Prostate gland (tissue), 2 donors: ENCODE measurements around the gene OR10D3. TPM values are rescaled to one million over a fixed set of nuclear protein-coding genes. Genes with fewer than 3 reads are reported as not detected.

Experiments
- DNase-seq: peaks from one replicate; pipeline ENCODE4 v3.0.0-alpha.2; 2019; ENCODE audit warnings: low spot score
- H3K27ac ChIP-seq, 2 donors: fragments of 200-600 bp; sonication (generic); 2 replicates each; pipeline ENCODE4 v1.5.1; 2017 to 2019
- H3K27me3 ChIP-seq: fragments of 200-600 bp; sonication (generic); replicated peaks from 2 replicates; pipeline ENCODE4 v1.5.1; 2019; ENCODE audit not compliant: insufficient read depth
- H3K36me3 ChIP-seq, 2 donors: fragments of 200-600 bp; sonication (generic); 1 replicate in 1 of 2; 2 replicates in 1 of 2; pipeline versions ENCODE4 v1.5.1 to v1.8.1; 2017 to 2019
- H3K4me1 ChIP-seq: fragments of 200-600 bp; sonication (generic); replicated peaks from 2 replicates; pipeline ENCODE4 v1.5.1; 2019
- H3K4me3 ChIP-seq, 2 donors: fragments of 200-600 bp; sonication (generic); 2 replicates each; pipeline ENCODE4 v1.5.1; 2017 to 2019
- H3K9me3 ChIP-seq: fragments of 200-600 bp; sonication (generic); 2 replicates; pipeline ENCODE4 v1.5.1; 2017
- POLR2A ChIP-seq: fragments of 450-650 bp; IDR thresholded peaks from one replicate; pipeline ENCODE4 v1.6.1; 2016; ENCODE audit warnings: antibody characterized with exemption, mild to moderate bottlenecking
- POLR2AphosphoS5 ChIP-seq: sonication (generic); formaldehyde crosslinking; IDR thresholded peaks from one replicate; pipeline ENCODE4 v1.6.1; 2017; ENCODE audit warnings: antibody characterized with exemption
- WGBS: methylation state at CpG from one replicate; pipeline ENCODE4 v1.1.5; 2018; 5-methylcytosine and 5-hydroxymethylcytosine counted together
- intact Hi-C: fragments of 100-400 bp; cut with DNase I; formaldehyde crosslinking; loops from one replicate; pipeline ENCODE4 v1.14.2; 2022
- total RNA-seq, 2 donors: library from RNA; depleted of rRNA; stranded (reverse); fragments of >200 nt; gene quantifications; one replicate each; pipeline ENCODE4 v1.1.0, GENCODE V29; 2016
- TF ChIP-seq, protein P1 (sequence below), 4 experiments: fragments of 200-600 bp in 2 of 4; fragments of 450-650 bp in 2 of 4; sonication (generic) in 2 of 4; IDR thresholded peaks; 1 replicate in 3 of 4; 2 replicates in 1 of 4; pipeline ENCODE4 v1.5.1; 2016 to 2019; ENCODE audit warnings: antibody characterized with exemption in 4 of 4, mild to moderate bottlenecking in 2 of 4, moderate library complexity in 2 of 4

The OR10D3 gene
- total RNA-seq, 2 donors from 2014 or later: not detected

DNA sequence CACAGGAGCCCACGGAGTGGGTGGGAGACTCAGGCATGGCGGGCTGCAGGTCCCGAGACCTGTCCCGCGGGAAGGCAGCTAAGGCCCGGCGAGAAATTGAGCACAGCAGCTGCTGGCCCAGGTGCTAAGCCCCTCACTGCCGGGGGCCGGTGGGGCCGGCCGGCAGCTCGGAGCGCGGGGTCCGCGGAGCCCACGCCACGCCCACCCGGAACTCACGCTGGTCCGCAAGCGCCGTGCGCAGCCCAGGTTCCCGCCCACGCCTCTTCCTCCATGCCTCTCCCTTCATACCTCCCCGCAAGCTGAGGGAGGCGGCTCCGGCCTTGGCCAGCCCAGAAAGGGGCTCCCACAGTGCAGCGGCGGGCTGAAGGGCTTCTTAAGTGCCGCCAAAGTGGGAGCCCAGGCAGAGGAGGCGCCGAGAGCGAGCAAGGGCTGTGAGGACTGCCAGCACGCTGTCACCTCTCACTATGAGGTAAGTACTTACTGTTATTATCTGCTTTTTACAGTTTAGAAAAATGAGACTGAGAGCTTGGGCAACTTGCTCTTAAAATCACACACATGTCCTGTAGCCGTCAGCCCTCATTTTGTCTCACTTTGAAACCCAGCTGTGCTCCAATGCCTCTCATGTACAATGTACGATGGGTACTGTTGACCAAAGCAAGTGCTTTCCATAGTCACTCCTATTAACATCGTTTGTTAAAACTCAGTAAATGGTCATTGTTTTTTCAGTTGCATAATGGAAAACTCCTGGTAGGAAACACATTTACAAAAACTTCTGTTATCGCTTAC, 12.2 kb upstream of the OR10D3 start:
- H3K4me3 ChIP-seq: no peak overlapping the region
- intact Hi-C loops: no loop called here
- no peak for DNase-seq
- H3K9me3 ChIP-seq: no peaks in the 10 kb centered on the region
- no peaks in the 10 kb centered on the region for H3K36me3 ChIP-seq
- 93% methylated on average over 40 of the region's 40 CpGs for whole genome bisulfite sequencing
- no peaks in the 10 kb centered on the region for H3K27me3 ChIP-seq
- H3K4me1 ChIP-seq: no peaks in the 10 kb centered on the region
- H3K27ac ChIP-seq: no peak overlapping the region
- TF ChIP-seq, protein P1, sequence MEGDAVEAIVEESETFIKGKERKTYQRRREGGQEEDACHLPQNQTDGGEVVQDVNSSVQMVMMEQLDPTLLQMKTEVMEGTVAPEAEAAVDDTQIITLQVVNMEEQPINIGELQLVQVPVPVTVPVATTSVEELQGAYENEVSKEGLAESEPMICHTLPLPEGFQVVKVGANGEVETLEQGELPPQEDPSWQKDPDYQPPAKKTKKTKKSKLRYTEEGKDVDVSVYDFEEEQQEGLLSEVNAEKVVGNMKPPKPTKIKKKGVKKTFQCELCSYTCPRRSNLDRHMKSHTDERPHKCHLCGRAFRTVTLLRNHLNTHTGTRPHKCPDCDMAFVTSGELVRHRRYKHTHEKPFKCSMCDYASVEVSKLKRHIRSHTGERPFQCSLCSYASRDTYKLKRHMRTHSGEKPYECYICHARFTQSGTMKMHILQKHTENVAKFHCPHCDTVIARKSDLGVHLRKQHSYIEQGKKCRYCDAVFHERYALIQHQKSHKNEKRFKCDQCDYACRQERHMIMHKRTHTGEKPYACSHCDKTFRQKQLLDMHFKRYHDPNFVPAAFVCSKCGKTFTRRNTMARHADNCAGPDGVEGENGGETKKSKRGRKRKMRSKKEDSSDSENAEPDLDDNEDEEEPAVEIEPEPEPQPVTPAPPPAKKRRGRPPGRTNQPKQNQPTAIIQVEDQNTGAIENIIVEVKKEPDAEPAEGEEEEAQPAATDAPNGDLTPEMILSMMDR (IDR thresholded peaks at IDR 0.05): no peak
- TF ChIP-seq POLR2A (no peak), POLR2AphosphoS5 (no peak)

DNA sequence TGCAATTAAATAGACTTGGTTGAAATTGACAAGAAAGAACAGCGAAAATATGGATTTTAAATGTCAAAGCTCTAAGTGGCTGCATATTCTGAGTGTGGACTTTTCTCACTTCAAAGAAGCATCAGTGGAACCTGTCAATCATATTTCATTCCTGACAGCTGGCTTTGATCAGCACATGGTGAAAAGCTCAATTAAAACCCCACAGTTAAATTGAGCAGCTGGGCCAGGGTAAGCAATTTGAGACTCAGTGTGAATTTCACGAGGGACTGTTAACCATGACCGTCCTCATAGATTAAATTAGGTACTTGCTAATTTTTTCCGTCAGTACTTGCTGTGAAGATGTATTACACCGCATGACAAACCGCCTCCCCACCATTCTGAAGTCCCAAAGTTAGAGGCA, 11.0 kb upstream of the OR10D3 start:
- 77% methylated on average over 6 of the region's 6 CpGs for WGBS
- no peaks in the 10 kb centered on the region for H3K9me3 ChIP-seq
- no peak overlapping the region for H3K4me3 ChIP-seq
- H3K27ac ChIP-seq: no peak overlapping the region
- H3K4me1 ChIP-seq: no peaks in the 10 kb centered on the region
- no peak for DNase-seq
- H3K36me3 ChIP-seq: no peaks in the 10 kb centered on the region
- no peaks in the 10 kb centered on the region for H3K27me3 ChIP-seq
- TF ChIP-seq, protein P1 (IDR thresholded peaks at IDR 0.05): no peak
- TF ChIP-seq POLR2A: no peak
- no peak for TF ChIP-seq POLR2AphosphoS5
- intact Hi-C loops: no loop called here

DNA sequence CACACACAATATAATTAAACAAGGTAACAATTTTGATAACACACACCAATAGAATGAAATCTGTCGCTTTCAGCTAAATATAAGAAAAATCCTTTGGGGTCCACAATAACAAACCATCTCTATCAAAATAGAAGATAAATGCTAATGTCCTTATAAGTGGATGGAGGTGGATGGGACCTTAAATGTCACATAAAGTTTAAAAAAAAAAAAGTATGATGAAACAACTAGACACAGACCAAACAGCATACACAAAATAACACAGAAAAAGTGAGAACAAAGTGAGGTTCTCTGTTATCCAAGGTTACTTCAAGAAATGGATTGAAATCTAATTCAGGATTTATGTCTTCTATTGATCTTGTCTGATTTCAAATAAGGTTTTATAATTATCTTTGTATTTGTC, 10.5 kb upstream of the OR10D3 start:
- Histone ChIP-seq H3K27me3 (no peaks in the 10 kb centered on the region), H3K36me3 (no peaks in the 10 kb centered on the region), H3K9me3 (no peaks in the 10 kb centered on the region), H3K4me3 (no peak overlapping the region), H3K27ac (no peak overlapping the region), H3K4me1 (no peaks in the 10 kb centered on the region)
- TF ChIP-seq, protein P1 (IDR thresholded peaks at IDR 0.05): no peak
- TF ChIP-seq POLR2A (no peak), POLR2AphosphoS5 (no peak)
- intact Hi-C loops: no loop called here
- DNase-seq: no peak
- 97% methylated on average over 1 of the region's 1 CpG for WGBS

DNA sequence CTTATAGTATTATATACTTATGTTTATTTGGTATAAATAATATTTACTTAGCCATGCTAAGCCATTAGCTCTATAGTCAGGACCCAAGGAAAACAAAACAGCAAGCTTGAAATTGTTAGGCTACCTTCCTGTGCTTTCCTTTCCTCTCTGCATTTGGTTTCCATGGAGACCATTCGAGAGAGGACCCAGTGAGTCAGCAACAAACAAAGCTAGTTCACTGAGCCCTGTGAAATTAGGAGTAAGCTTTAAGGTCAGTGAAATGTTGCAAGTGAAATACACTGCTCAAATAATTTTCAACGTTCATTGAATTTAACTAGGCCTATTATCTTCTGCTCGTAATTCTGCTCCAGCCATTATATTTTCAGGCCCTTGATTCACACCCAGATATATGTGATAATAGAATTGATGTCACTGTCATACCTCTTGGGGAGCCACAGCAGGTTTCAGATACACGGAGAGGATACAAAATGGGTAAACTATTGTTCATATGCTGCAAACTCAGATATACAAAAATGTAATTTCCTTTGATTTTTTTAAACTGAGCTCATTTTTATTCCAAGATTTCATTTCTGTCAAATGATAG, 9.1 kb upstream of the OR10D3 start:
- no peak overlapping the region for H3K4me3 ChIP-seq
- DNase-seq: no peak
- intact Hi-C loops: no loop called here
- TF ChIP-seq POLR2AphosphoS5: no peak
- no peaks in the 10 kb centered on the region for H3K9me3 ChIP-seq
- no peak overlapping the region for H3K27ac ChIP-seq
- WGBS: 10% methylated on average over 4 of the region's 4 CpGs
- H3K36me3 ChIP-seq: no peaks in the 10 kb centered on the region
- no peaks in the 10 kb centered on the region for H3K4me1 ChIP-seq
- H3K27me3 ChIP-seq: no peaks in the 10 kb centered on the region

DNA sequence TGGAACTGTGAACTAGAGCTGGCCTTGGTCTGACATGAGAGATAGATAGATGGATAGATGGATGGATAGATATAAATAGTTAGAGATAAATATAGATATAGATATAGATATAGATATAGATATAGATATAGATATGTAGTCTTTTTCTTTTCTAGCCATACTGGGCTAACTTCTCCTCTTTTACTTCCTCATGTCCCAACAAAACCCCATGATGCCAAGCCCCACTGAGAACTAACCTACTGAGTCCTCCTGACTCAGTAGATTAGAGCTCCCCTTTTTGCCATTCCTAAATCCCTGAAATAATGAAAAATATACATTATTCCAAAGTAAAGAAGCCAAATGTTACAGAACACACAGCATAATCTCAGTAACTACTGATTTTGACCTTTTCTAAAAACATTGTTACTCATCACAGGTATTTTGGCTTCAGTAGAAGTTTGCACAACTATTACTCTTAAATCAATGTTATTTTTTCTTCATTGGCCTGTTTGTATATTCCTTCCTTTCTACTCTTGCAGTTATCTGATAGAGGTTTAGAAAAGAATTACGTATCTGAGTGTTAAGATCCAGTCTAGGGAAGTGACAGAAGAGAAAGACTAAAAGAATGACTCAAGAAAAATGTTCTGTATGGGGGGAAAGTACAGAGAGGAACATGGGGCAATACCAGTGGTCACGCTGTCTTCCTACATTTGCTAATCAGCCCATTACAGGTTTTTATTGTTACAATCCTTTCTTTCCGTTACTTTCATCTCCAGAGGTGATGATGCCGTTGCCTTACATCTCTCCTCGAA, 6.0 kb upstream of the OR10D3 start:
- WGBS: 63% methylated on average over 5 of the region's 5 CpGs
- Histone ChIP-seq H3K4me3 (no peak overlapping the region), H3K9me3 (no peaks in the 10 kb centered on the region), H3K4me1 (no peaks in the 10 kb centered on the region), H3K27me3 (no peaks in the 10 kb centered on the region), H3K36me3 (no peaks in the 10 kb centered on the region), H3K27ac (no peak overlapping the region)
- intact Hi-C loops: no loop called here
- TF ChIP-seq, protein P1 (IDR thresholded peaks at IDR 0.05): no peak
- TF ChIP-seq POLR2A (no peak), POLR2AphosphoS5 (no peak)
- DNase-seq: no peak
